ENCODE results near the gene HDAC9.

The HDAC9 gene

DNA sequence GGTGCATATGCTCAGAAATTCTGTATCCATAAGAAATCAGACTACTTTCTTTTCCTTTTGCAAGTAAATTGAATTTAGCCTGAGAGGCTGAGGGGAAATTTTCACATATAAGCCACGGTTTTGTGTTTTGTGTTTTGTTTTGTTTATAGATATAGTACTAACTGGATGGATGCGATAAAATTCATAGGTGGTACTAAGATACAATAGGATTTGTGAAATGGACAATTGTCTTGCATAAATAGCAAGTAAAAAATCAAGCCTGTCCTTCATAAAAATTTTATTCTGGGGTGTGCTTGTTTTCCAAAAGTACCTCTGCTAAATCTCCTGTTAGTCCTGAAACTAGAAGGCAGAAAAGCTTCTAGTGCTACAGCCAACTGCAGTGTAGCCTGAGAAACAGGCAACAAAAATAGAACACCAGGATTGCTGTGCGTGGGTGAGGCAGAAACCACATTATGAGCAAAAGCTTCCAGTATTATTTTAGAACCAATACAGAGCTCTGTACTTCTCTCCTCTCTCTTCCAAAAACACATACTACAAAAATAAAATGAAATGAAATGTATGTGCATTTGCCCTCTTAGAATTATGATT is 634 bp upstream of the HDAC9 start:
- DNase-seq = no peak

DNA sequence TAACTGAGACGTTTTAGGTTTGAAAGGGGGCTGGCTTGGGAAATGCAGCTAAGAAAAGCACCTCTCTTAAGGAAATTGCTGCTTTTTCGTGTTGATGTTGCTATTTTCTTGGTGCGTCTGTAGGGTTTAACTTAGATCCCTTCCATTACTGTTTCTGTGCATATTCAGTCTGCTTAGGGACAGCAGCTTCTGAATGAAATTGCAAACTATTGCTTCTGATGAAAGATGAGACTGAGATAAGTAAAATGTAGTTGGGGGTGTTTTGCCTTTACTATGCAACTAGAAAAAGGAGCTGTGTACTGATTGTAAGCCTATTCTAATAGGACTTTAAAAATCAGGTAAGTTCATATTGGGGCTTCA is 772 bp downstream of the HDAC9 start:
- DNase-seq = no peak

DNA sequence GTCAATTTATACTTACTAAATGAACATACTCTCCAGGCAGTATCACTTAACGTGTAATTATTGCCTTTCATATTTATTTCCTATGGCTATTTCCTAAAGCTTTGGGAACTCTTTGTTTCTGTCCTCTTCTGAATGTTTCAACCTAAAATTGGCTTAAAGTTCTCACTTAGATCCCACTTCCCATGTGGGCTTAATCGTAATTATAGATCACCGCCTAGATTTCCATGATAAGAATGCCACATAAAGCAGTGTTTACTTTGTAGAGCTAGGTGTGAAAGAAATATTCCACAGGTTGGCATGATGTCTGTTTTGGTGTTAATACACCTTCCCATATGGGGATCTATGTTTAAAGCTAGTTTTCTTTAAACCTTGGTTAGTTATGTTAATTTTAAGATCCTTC is 1.5 kb downstream of the HDAC9 start:
- no peak for DNase-seq

DNA sequence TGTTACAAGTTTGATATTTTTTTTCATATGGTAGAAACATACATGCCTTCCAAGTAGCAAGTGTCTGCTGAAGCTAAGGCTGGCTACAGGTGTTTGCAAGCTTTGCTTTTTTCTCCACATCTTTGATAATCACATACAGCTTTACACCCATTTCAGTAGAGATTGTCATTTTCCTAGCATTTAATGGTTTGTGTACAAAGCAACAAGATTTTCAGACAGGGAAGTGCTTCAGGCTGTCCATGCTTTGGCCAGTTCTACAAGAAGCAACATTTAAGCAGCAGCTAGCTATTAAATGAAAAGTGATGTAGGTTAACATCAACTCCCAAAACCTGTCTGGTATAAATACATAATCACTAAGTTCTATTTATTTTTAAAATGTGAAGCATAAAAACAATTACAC is 2.3 kb downstream of the HDAC9 start:
- no peak for DNase-seq

DNA sequence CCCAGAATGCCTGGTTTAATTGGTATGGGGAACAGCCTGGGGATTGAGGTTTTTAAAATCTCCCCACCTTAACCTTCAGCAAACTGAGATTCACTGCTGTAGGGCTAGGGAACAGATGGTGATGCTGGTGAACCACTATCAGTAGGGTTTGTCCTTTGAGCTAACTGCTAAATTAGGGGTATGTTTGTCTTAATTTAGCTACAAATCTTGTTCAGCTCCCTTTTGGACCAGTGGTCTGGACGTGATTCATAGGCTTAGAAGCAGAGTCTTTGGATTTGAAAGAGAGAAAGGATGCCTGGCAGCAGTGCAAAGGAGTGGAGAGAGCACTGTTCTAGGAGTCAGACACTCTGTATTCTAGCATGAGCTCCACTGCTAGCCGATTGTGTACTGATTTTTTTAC is 2.8 kb downstream of the HDAC9 start:
- DNase-seq = no peak

DNA sequence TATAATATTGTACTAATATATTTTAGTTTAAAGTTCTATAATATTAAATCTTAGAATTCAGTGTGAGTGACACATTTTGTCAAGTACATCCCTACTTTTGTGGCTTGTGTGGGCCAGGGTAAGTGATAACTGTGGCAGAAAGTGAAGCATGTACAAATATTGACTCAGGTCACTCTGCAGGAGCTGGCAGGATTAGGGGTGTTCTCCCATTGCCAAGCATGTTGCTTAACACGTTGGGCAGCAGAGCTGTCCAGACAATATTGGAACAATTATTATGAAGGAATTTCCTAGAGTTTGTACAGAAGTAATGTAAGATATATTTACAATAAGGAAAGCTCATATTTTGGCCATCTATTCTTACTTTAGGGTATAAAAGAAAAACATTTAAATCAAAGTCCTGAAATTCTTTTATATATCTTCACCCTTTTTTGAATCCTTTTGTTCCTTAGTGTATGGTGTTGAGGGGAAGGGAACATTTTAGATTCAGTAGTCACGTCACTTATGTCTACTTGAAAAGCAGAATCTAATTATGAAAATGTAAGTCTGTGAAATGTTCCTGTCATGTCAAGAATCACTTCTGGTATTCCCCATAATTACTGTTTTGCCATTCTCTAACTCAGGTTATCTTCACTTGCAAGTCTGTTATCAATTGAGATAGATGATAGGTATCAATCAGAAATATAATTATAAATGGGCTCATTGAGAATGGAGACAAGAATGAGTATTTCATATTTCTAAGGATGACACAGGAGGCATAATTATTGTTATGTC is 4.0 kb downstream of the HDAC9 start:
- no peak for DNase-seq

DNA sequence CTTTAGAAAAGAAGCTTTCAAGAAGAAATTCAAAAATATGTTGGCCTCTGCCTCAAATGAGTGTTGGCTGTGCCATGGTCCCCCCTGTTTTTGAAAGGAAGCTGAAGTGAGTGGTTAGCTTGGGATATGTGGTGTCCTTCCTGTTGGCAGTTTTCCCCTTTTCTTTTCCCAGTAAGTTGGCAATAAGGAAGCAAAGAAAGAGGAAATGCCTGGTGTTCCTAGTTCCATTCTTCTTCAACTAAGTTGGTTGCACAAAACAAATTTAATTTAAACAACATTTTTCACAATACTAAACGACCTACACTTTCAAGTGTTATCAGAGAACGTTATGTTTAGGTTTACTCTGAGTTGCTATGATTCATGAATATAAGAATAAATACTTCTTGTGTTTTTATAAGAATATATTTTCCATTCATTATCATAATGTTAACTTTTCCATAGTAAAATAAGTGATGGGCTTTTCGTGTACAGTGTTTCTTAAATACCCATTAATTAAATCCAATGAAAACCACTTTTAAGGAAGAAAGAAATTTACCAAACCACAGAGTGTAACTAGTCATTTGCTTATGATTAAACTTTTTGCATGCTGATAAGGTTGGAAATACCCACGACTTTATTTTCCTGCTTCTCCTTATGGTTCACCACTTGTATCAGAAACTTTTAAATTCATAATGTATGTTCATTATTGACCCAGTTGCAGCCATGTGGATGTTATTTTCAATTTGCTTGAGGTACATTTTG is 7.7 kb downstream of the HDAC9 start:
- DNase-seq = no peak

DNA sequence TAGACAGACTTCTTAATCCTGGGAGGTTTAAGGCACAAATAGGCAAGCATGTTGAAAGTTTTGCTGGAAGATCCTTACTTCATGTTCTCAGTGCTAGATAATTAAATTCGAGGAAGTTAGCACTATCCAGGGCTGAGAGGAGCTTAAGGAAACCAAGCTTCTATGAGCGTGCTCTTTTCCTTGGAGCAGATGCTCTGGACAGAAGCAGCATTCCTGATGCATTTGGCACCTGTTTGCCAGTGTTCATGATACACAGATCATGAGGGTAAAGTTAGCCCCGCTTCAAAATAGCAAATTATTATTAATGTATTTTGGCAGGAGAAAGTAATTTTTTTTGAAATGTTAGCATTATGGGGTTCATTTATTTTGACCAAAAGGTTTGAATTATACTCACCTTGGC is 9.4 kb downstream of the HDAC9 start:
- no peak for DNase-seq

DNA sequence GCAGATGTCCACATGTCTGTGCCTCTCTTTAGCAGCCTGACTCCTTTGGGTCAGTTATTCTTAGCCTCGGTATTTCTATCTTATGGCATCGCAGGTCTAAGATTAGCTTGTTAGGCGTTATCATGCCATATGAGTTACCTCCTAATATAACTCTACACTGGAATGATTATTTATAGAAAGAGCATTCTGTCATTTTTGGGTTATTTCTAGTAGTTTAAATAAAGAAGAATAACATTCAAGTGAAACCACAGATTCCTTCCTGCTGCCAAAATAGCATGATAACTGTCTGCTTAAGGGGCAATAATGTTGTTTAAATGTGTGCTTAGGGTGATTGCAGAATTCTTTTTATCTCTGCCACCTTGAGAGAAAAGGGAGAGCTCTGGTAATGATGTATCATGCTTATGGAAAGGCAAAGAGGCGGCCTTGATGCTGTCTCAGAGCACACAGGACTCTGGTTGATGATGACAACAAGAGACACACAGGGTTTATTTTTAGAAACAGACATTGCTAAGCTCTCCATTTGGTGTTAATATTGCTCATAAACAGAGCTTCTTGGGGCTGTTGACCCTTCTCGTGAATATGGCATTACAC is 10.4 kb downstream of the HDAC9 start:
- no peak for DNase-seq

DNA sequence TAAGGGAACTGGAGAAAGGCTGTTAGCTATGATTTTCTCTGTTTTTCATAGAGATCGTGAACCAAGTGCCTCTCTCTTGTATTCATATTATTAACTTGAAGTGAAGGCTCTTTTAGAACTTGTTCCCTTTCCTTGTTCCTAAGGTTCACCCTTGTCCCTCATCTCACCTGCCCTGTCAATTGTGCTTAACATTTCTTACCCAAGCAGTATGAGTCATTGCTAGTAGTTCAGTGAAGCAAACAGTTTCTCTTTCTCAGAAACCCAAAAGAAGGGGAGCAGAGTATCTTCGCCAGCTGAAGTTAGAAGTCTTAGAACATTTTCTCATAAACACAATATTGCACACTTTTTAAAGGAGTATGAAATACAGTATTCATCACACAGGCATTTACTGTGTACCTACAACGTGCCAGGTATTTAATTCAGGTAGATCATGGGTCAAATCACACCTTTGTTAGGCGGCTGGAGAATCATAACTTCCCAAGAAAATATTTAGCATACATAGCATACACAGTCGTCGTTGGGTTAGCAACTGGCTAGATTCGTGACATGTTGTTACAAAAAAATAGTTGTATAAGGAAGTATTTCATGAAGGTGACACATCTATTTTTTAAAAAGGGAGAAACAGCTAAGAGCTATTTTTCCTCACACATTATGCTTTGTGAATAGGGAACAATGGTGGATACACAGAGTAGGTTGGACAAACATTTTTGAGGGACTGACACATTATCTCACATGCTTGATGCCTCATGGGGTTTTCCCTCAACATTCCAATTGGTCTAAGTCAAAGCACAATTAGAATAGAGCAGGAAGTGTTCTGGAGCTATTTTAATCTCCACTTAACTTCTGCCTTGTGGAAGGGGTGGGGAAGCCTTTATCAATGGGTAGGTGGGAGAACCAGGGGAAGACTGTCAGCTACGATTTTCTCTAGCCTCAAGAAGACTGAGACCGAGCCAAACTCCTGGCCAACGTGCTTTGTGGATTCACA is 13.2 kb downstream of the HDAC9 start:
- no peak for DNase-seq

DNA sequence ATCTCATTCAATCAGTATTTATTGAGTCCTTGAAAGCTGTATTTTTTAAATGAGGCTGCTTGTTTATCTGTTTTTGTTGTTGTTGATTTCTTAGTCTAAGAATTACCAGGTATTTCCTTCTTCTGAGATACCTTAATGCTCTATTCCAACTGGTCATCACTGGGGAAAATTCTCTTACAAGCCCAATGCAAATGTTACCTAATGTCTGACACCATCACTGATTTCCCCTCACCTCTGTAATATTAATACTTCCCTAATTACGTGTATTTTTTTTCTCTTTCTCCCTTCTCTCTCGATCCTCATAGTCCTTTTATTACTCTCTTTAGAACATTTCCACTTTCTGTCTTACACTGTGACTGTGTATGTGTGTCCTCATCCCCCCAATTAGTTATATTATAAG is 13.9 kb downstream of the HDAC9 start:
- no peak for DNase-seq

DNA sequence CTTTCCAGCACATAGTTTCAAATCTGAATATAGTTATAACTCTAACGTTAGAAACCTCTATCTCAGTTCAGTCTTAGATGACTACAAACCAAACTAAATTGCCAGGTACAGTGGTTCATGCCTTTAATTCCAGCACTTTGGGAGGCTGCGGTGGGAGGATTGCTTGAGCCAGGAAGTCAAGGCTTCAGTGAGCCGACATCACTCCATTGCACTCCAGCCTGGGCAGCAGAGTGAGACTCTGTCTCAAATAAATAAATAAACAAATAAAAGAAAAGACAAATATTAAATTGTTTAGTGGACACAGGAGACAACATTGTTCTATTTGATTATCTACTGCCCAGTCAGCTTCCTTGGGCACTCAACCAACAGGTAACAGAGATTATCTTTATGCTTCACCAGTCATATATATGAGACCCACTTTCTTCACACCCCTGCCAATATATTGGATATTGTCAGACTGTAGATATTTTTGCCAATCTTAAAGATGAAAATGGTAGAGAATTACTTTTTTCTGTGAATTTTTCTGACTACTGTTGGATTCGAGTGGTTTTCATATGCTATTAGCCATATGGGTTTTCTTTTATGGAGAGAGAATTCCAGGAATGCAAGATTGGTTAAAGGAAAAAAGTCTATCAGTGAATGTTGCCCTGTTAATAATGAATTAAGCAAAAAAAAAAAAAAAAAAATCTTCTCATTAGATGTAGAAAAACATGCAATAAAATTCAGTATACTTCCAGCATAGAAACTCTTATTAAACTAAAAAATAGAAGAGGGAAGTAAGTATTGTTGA is 16.0 kb downstream of the HDAC9 start:
- no peak for DNase-seq

DNA sequence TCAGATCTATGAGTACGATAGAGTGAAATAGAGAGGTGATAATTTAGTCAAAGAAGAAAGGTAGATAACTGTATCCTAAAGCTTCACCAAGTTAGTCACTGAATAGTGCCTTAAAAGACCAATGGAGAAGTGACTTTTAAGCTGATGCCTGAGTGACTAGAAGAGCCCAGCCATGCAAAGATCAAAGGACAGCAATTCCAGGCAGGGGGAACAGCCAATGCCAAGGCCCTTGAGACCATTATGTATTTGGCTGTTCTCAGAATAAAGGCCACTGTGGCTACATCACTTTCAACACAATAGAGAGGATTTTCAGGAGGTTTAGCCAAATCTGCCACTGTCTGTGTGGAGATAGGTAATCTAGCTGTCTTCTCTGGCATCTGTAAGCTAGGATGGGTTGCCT is 17.8 kb downstream of the HDAC9 start:
- no peak for DNase-seq

DNA sequence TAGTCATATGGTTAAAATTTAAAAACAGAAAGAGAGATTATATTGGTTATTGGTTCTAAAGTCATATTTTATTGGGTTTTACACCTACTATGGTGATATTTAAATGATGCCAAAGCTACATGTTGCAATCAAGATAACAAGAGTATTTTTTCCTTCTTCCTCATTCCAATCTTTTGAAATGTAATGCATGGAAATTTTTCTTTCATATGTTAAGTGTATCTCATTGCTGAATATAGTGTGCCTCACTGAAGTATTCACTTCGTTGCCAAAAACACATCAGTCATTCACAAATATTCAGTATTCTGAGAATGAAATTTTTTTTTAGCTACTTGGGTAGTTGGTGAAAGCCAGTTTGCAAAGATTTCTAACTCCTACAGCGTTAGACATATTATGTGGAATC is 19.5 kb downstream of the HDAC9 start:
- DNase-seq = no peak

DNA sequence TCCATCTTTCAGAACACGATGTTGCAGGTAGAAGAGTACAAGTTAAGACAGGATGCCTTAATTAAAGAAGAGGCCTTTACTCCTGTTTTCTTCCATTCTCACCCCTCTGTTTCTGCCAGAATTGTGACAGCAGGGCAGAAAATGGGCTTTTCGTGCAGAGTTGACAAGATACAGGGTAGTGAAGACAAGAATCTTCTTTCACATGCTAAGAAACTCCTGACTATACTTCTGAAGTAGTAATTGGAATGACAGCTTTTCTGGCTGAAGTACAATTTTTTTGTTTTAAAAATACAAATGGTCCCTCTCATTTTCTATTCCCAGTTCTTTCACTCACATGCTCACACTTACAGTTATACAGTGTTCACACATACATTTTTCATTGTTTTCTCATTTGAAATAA is 22.1 kb downstream of the HDAC9 start:
- DNase-seq = no peak

DNA sequence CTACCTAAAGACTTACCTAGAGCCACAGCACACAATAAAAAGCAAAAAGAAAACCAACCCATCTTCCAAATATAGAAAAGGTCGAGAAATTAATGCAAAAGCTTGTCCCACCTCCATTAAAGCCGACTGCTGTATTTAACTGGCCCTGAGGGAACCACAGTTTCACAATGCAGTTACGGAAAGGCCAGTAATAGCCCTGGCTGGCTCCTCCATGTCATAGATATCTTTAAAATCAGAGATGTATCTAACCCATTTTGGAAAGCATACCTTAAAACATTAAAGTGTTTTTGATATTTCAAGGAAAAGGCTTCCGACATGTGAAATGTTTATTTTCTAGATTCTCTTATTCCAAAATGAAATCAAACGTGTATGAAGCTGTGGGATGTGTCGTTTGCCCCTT is 23.0 kb downstream of the HDAC9 start:
- DNase-seq = no peak

DNA sequence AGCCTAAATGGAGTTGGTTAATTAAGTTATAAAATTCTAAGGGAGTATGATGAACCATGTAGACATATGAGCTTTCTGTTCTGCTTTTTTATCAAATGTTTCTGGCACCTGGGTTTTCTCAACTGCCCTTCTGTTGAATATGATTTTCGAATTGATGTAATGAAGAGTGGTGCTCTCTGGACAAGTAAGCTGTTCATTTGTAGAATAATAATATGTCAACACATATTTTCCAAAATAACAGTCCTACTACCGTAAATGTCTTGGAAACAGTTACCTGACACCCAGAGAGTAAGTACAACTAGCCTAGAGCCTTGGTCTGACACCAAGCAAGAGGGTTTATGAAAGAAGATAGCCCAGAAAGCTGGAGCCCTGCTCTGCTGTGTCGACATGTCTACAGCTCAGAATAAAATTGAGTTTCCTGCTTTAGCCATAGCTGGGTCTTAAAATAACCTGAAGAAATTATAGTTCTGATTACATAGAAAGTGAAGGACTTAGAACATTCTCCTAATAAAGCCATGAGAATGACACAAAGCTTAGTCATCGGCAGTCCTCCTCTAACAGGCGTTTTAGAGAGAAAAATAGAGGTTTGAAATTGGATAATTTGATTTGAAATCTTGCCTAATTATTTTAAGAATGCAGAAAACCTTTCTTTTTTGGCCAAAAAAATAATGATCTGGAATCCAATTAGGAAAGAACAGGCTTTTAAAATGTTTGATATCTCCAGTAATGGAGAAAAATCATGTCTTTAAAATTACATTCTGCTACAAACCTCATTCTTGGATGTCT is 25.1 kb downstream of the HDAC9 start:
- DNase-seq = no peak

DNA sequence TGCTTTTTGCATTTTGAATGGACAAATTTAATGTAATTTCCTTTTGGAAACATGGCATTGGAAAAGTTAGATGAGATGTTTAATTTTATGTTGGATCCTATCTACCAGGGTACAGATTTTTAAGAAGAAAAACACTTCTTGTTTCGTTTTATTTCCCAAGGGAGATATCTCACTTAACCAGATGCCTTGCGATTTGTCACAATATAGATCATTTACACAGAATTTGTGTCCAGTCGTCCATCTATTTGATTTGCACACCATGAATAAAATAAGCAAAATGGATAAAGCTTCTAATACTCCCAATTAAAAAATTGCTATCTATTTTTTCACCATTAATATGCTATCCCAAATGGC is 25.7 kb downstream of the HDAC9 start:
- no peak for DNase-seq

DNA sequence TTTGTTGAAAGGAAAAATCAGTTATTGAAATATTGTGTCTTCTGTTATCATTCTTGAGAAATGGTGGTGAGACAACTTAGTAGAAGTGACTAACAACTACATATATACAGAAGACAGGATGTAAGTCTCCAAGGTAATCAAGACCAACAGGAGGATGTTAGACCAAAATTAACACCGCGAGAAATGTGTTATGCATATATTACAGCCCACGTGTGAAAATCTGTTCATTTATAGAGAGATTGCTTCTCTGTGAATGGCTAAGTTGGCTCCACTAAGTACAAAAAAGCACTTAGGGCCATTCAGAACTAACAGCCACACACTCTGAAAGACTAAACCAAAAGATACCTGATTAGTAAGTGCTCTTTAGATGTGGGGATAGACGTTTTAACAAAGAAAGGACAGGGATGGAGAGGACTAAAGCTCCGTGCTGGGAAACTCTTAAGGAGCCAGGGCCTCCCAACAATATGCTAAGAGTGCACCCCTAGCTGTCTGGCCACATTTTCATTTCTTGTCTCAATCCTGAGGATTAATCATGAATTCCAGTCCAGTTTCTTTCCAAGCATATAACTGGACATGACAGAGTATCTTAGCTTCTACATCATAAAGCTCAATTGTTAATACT is 26.5 kb downstream of the HDAC9 start:
- DNase-seq = no peak

DNA sequence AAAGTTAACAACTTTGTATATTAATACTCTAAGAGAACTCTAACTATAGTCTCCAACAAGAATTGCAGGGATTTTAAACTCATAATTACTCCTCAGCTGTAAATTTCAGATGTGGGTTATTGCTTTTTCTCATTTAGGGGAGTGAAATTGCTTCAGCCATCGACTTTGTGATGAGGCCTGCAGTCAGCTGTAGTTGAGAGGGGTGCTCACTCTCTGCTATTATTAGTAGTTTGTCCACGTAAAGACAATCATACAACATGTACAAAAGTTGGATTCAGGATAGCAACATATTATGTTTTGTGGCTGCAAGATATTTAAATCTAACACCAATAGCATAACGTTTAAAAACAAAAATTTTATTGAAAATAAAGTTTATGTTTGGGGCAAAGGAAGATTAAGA is 28.7 kb downstream of the HDAC9 start:
- DNase-seq = no peak
